NCI-H748 treated with DMSO at 0.1 percent for 48 hours (cell line): ENCODE measurements around the gene RGL3.
"Not testable (repeated sequence)": the region's sequence is repeated elsewhere in the genome, so short reads cannot be mapped to it uniquely, and the experiment has no call there.

ENCODE experiments used
- DNase-seq: peaks from one replicate; lab custom pipeline; 2025; lab: John Stamatoyannopoulos, UW

Gene RGL3

GRCh38 chr19:11420429-11421370, 1.6 kb upstream of the RGL3 start:
- no peak for DNase-seq

DNA sequence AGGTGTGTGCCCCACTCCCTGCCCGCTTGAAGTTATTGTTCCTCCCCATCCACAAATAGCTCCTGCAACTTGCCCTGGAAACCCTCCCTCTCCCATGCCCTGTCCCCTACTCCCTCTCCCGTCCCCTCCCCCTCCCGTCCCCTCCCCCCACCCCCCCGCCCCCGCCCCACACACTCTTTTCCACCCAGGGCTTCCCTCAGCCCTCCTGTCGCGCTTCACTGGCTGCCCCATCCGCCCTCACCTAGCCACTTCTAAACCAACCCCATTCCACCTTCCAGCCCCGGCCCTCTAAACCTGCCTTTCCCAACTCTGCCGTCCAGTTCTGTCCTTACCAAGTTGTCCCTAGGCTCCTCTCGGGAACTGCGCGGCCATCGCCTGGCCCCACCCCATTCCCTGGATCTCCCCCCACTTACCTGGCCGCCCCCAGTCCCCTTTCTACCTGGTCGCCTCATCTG, 993 bp downstream of the RGL3 start:
- DNase-seq, result peak; percentile 52

- no peak for DNase-seq
These were observed 2.6 kb downstream of the RGL3 start for GRCh38 chr19:11416346-11417052.

- DNase-seq, result no peak
These were observed 4.6 kb downstream of the RGL3 start for GRCh38 chr19:11414544-11414943.

GRCh38 chr19:11410682-11411081, 8.4 kb downstream of the RGL3 start:
- DNase-seq, result no peak

- no peak for DNase-seq
These were observed 10.5 kb downstream of the RGL3 start for GRCh38 chr19:11408591-11408990.

GRCh38 chr19:11406703-11407236, 12.3 kb downstream of the RGL3 start:
- DNase-seq, result not testable (repeated sequence)

DNA sequence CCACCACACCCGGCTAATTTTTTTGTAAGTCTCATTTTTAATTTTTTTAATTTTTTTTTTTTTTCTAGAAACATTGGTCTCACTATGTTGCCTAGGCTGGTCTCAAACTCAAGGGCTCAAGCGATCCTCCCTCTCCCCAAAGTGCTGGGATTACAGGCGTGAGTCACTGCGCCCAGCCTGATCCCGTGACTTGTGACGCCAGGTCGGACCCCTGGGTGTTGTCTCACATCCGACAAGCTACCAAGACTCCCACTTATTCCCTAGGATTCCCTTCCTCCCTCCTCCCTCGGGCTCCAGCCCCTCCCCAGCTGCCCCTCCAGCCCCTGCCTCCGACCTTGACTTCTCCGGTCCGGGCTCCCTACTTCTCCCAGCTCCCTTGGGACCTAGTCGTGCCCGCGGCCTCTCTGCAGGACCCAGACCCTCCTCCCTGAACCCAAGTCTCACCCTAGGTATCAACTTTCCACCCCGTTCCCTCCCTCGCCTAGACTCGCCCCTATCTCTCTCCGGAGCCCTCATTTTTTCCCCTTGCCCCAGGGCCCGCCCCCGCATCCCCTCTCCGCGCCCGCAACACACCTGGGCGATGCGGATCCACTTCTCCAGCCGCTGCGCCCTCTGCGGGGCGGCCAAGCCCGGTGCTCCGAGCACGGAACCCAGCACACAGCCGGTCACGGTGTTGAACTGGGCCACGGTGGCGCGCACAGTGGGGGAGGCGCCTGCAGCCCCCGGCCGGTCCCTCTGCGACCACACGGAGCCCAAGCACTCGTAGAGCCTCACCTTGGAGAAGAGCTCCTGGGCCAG, 13.1 kb downstream of the RGL3 start:
- no peak for DNase-seq

DNA sequence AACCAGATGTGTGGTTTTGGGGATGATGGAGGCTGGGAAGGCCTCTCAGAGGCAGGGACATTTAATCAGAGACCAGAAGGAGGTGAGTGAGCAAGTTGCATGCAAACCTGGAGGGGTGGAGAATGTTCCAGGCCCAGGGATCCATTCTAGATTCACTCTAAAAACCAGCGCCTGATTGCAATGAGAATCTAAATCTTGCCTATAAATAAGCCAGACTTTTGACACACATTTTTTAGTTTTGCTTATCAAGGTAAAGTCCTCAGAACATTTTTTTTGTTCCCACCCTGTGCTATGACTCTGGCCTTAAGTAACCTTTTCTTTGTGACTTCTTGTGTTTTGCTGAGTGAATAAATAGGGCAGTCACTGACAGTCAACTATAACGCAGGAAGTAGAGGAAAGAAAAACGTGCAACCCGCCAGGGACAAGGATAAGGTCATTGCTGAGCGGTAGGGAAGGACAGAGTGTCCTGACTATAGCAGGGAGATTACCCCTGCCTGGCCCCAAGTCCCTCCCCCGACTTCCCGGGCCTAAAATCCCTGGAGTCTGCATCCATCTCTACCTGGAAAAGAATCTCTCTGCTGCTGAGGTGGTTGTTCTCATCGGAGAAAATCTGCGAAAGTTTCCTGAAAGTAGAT, 14.4 kb downstream of the RGL3 start:
- DNase-seq, result no peak

- no peak for DNase-seq
These were observed 17.1 kb downstream of the RGL3 start for GRCh38 chr19:11401808-11402543.

- DNase-seq, result no peak
These were observed 18.3 kb downstream of the RGL3 start for GRCh38 chr19:11400798-11401197.

DNA sequence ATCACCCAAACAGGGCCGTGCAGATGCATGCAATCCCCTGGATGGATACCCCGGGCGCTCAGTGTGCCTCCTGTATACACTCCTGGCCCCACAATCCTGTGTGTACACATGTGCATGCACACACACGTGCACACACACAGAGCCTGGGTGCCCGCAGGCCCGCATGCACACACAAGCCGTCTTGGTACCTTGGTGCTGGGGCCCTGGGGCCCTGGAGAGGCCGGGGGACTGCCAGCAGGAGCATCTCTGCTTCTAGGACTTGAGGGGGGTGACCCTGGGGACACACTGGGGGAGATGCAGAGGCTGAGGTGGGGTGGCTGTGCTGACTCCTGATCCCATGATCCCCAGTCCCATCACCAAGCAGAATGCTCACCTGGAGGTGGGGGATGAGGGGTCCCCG, 19.4 kb downstream of the RGL3 start:
- no peak for DNase-seq

DNA sequence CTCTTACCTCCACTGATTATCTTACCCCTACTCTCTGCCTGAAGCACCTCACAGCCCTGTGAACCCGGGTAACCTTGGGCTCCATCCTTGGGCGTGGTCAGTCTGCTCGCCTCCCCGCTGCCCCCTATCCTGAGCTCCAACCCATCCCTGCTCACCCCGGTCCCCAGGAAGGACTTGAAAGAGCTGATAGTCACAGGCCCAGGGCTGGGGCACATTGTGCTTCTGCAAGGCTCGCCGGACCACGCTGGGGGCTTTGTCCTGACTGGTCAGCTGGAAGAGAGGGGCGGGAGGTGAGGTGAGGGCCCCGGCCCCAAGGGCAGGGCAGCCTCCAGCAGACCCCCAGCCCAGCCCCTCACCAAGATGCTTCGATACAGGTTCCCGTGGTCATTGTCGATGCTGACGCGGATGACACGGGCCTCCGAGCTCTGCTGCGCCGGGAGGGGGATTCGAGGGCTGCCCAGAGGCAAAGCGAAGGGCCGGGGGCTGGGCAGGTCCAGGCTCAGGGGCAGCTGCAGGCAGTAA, 22.0 kb downstream of the RGL3 start:
- no peak for DNase-seq

DNA sequence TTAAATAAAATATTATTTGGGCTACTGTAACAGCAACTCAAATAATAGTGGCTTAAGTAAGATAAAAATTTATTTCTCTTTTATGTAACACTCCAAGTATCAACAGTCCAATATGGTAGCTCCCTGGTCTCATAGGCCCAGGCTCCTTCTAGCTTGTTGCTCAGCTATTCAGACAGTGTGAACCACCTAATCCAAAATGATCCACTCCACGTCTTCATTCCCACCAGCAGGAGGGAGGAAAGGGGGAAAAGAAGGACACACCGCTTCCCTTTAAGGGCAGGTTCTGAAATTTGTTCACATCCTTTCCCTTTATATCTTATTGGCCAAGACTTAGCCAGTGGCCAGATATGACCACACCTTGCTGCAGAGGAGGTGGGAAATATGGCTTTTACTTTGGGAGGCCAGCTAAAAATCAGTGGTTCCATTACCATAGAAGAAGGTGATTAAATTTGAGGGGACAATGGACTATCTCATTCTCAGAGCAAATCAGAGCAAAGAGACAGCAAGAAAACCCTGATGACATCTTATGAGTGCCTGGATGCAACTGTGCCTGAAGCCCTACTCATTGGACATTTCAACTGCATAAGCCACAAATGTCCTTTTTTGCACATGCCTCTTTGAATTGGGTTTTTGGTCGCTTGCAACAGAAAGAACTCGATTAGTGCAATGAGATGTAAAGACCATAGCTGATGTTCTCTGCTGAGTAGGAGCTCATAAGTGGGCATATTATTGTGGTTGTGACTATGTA, 28.0 kb downstream of the RGL3 start:
- no peak for DNase-seq

GRCh38 chr19:11390359-11390758, 28.8 kb downstream of the RGL3 start:
- no peak for DNase-seq

DNA sequence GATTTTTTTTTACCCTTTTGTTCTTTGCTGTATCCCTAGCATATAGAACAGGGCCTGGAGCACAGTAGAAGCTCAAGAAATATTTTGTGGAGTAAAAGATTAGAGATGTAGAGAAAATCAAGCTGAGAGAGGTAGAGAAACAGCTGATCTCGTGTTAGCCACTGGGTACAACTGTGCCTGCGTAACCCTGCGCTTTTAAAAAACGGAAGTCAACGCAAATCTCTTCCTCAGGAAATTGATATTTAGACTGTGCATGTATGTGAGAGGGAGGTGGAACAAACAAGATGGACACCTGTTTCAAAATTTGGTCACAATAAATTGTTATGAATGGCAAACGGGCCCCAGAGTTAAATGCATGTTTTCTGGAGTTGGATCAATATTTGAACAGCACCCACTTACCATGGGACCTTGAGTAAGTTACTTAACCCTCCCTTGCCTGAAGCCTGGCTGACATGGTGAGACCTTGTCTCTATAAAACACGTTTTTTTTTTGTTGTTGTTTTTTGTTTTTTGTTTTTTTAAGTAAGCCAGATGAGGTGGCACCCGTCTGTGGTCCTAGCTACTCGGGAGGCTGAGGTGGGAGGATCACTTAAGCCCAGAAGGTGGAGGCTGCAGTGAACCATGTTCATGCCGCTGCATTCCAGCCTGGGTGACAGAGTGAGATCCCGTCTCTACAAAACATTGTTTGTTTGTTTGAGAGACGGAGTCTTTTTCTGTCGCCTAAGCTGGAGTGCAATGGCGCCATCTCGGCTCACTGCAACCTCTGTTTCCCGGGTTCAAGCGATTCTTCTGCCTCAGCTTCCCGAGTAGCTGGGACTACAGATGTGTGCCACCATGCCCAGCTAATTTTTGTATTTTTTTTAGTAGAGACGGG, 31.7 kb downstream of the RGL3 start:
- DNase-seq, result peak; percentile 5

- DNase-seq, result no peak
These were observed 34.4 kb downstream of the RGL3 start for GRCh38 chr19:11384778-11385129.

- DNase-seq, result no peak
These were observed 35.4 kb downstream of the RGL3 start for GRCh38 chr19:11383706-11384048.
